GM19328 (cell line): ENCODE results near the gene UQCRHL.
"Not testable (repeated sequence)": the region's sequence is repeated elsewhere in the genome, so short reads cannot be mapped to it uniquely, and the experiment has no call there.

Source experiments
- ATAC-seq: cut with Tn5 transposase; IDR thresholded peaks from one replicate; pipeline ENCODE4 v1.9.1; 2021; ENCODE audit warnings: mild to moderate bottlenecking, moderate library complexity; ENCODE audit not compliant: unreplicated experiment

UQCRHL gene

DNA sequence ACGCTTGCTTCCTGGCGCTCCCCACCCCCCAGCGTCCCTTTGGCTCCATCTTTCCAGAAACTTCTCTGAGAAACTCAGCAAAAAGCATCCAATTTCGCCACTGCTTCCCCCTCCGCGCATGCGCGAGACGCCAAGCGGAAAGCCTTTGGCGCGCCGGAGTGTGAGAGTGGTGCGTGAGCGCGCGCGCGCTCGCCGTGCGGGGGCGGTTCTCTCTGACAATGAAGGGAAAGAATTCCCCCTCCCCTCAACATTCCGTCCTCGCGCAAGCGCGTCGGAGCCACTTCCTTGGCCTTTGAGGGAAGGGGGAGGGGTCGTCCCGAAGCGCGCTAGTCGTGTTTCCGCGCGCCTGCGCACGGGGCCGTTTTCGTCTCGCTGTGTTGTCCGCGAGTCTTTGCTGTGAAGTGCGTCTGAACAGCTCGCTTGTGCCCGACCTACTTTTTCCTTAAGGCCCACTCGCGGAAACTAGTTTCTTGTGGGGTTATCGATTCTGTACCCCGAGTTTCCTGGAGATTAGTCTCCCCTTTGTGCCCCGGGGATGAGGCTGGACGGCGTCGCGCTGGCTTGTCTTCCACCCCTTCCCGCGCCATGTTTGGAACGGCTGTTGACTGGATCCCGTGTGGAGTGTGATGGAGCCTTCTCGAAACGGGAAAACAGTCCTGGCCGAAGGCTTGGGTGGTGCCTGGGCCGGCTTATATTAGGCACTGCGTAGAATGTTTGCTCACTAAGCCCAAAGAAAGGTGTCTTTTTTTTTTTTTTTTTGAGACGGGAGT lies 28.5 kb upstream of the UQCRHL start:
- no peak for ATAC-seq

DNA sequence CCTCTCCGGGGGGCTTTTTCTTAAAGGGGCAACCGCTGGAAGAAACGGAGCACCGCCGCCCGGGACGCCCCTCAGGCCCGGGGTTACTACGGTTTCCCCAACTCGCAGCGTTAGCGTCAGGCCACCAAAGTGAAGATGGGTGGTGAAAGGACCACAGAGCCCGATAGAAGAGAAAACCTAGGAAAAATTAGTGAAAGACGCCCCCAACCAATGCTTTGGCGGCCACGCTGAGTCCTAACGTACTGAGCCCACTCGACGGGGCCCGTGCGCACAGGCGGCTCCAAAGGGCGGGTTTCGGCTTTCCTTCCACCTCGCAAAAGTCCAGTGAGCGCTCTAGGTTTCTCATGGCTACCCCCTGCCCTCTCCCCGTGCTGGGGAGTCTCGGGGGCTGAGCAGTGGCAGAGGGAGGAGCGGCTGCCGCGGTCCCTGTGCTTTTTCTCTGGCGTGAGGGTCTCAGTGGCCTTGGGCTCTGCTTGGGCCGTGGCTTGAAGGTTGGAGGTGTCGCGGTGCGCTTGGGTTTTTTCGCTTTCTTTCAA lies 27.8 kb upstream of the UQCRHL start:
- no peak for ATAC-seq

DNA sequence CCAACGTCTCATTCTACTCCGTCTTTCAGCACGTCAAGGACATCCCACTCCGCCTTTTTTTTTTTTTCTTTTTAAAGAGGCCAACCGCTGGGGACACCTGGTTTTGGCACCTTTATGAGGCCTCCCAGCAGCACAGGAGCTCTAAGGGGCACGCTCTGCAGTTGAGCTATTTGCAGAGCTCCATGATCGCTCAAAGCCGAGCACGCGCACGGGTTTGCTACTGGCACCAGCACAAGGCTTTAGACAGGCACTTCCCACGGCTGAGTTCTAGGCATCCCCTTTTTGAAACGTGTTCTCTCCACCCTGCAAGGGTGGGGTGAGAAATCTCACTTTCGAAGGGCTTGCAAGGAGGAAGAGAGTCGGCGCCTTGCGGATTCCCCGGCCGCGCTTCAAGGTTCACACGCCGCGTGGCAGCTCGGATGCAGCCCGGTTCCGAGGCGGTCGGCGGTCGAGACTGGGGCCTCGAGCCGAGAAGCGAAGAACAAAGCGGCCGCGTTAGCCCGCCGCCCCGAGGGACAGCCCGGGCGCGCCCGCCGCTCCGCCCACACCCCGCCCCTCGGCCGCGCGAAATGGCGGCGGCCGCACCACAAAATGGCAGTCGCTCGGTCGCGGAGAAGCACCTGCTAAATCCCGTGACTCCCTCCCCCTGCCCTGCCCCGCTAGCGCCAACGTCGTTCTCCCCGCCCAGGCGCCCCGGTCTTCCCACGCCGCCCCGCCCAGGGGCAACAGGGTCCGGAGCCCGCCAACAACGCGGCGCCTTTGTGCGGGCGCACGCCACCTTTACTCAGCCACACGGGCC lies 27.2 kb upstream of the UQCRHL start:
- ATAC-seq: peak; percentile 44

DNA sequence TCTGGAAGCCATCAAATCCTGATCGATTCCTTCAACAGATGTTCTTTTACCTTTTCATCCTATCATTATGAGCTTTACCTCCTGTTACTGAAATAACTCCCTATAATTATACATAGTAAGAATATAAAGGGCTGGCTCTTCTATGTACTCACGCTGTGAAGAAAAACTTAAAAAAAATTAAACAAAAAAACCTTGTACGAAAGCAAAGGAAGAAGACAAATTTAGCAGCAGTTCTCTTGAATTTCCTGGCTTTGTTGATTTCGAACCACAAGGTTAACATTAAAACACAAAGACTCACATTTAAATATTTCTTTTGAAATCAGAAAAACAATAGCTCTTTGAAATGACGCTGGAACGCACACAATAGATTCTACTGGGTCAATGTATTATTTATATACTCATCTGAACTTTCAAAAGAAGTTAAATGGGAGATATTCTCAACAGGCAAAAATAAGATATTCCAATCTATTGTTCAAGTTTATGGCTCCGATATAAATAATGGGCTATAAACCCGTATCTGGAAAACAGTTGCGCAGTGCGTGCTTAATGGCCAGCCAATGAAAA lies 26.5 kb upstream of the UQCRHL start:
- ATAC-seq: no peak

DNA sequence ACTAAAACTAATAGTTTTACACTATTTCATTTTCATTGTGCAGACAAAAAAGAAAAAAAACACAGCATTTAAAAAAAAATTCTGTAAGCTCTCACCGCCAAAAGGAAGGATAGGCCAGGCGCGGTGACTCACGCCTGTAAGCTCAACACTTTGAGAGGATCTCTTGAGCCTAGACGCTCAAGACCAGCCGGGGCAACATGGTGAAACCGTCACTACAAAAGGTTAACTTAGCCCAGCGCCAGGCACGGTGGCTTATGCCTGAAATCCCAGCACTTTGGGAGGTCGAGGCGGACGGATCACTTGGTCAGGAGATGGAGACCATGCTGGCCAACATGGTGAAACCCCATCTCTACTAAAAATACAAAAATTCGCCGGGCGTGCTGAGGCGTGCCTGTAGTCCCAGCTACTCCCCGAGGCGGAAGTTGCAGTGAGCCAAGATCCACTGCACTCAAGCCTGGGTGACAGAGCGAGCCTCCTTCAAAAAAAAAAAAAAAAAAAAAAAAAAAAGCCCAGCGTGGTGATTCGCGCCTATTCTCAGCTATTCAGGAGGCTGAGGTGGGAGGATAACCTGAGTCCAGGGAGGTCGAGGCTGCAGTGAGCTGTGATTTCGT lies 25.7 kb upstream of the UQCRHL start:
- ATAC-seq: no peak

DNA sequence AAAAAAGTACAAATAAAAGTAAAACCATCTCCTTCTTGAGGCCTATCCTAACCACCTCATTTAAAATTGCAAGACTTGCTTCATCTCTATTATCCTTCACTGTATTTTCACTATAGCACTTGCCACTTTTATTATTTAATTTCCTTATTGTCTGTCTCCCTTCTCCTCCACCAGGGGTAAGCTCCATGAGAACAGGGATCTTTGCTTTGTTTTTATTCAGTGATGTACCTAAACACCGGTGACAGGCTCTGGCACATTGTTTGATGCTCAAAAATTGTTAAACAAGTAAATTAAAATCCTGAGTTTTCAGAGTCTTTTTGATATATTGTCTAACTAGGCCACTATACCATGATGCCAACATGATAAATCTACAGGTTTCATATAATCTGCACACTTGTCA lies 22.8 kb upstream of the UQCRHL start:
- no peak for ATAC-seq

DNA sequence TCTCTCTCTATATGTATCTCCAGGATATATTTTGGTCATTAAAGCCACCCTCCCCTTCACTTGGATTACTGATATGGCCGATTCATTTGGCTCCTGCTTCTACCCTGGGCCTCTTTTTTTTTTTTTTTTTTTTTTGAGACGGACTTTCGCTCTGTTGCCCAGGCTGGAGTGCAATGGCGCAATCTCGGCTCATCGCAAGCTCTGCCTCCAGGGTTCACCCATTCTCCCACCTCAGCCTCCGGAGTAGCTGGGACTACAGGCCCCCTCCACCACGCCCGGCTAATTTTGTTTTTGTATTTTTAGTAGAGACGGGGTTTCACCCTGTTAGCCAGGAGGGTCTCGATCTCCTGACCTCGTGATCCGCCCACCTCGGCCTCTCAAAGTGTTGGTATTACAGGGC lies 21.5 kb upstream of the UQCRHL start:
- ATAC-seq: not testable (repeated sequence)

DNA sequence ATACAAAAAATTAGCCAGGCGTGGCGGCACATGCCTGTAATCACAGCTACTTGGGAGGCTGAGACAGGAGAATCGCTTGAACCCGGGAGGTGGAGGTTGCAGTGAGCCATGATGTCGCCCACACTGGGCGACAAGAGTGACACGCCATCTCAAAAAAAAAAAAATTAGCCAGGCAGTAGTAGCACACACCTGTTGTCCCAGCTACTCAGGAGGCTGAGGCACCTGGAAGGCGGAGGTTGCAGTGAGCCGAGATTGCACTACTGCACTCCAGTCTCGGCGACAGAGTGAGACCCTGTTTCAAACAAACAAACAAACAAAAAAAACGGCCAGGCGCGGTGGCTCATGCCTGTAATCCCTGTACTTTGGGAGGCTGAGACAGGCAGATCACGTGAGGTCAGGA lies 20.1 kb upstream of the UQCRHL start:
- not testable (repeated sequence) for ATAC-seq

DNA sequence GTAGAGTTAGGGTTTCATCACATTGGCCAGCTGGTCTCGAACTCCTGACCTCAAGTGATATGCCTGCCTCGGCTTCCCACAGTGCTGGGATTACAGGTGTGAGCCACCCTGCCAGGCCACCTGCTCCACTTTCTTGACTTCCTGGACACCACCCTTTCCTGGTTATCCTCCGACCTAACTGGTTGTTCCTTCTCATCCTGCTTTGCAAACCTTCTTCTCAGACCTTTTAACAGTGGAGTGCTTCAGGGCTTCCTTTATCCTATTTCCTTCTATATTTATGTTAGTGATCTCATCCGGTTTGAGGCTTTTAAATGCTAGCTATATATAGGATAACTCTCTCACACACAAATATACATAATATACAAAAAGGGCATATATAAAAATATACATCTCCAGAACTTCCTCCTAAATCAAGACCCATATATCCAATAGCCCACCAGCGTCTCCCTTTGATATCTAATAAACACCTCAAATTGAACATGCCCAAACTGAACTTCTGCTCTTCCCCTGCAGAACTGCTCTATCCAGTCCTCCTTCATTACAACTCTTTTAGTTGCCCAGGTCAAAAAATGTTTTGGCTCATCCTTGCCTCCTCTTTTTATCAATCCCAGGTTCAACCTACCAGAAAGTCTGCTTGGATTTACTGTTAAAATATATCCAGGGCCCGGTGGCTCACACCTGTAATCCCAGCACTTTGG lies 19.5 kb upstream of the UQCRHL start:
- no peak for ATAC-seq

DNA sequence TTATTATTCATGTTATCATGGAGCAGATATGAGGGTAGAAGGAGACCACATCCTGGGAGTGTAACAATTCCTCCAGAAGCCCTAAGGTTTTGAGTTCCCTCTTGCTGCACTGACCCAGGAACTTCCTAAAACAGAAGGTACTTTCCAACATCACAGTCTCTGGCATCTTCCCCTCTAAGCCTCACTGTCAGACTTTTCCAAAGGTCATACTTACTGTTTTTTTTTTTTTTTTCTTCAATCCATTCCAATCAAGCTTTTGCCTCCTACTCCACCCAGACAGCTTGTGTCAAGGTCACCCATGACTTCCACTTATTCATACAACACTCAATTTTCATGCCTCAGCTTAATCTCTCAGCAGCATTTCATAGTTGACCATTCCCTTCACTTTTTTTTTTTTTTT lies 18.4 kb upstream of the UQCRHL start:
- no peak for ATAC-seq

DNA sequence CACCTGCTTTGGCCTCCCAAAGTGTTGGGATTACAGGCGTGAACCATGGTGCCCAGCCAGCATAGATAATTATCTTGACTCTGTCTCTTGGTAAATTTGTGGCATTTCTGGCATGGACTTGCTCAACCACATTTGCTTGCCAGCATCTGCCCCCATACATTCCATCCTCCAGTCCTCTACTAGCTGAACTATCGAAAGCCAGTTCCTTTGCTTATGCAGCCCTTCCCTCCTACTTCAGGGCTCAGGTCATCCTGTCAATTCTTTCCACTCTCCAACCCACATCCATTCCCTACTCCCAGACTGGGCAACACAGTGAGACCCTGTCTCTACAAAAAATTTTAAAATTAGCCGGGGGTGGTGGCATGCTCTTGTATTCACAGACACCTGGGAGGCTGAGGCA lies 13.0 kb upstream of the UQCRHL start:
- no peak for ATAC-seq

DNA sequence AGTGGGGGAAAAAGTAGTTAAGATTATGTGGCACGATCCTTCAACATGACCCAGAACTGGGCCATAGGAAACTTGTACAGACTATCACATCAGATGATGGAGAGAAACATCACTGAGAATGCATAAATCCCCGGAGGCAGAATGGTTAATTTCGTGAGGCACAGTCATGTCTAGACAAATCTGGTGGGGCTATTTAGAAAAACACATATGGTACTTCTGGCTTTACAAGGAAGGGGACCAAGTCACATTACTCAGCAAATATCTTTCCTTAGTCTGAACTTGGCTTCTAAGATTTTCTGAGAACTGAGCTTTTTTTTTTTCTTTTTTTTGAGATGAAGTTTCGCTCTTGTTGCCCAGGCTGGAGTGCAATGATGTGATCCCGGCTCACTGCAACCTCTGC lies 9.2 kb upstream of the UQCRHL start:
- ATAC-seq: no peak

DNA sequence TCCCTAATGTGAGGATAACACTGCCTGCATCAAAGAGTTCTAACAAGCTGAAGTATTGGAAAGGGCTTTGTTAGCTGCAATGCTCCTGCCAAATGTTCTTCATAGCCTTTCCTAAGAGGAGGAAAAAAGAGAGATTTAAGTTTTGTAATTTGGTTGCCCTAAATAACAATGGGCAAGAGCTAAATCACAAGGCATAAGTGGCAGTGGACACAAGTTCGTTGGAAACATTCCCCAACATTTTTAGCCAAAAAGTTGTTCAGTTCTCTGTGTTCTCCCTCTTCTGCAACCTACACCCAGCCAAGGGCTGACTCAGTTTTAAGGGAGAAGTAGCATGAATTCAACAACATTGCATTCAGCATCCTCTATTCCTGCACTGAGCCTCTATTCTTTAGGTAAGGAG lies 2.6 kb upstream of the UQCRHL start:
- no peak for ATAC-seq

DNA sequence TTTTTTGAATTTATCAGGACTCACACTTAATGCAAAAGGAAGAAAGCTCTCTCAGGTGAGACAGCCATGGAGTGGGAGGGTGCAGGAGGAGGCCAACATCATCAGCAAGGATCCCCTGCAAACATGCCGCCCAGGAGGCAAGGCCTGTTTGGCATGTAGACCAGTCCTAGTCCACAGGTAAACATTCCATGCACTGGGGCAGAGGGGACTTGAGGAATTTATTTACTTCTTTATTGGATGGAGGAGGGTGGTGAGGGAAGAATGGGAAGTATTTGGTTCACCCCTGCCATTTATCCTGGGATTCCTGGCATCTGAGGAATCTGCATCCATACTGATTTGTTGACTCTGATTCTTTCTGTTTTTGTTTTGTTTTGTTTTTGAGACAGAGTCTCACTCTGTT lies 1.5 kb upstream of the UQCRHL start:
- no peak for ATAC-seq

DNA sequence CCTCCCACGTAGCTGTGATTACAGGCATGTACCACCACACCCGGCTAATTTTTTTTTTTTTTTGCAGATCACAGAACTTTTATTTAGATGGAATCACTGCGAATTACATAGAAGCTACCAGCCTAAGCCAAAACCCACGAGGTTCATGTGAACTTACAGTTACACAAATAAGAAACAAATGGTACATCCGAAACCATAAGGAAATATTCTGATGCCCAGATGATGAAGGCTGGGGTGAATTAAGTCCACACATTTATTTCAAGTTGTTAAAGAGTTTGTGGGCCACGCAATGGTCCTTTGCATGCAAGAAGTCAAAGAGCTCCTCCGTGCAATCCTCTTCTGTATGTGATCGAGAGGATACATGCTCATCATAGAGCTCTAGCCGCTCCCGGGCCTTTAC lies 328 bp downstream of the UQCRHL start:
- ATAC-seq: no peak

DNA sequence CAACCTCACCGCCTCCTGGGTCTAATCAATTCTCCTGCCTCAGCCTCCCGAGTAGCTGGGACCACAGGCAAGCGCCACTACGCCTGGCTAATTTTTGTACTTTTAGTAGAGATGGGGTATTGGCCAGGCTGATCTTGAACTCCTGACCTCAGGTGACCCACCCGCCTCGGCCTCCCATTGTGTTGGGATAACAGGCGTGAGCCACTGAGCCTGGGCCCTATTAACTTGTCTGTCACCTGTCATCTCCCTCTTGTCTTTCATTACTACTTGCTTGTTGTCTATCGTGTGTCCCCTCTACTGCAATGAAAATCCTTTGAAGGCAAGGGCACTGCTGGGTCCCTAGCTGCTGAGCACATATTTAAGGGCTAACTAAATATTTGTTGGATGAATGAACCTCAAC lies 3.4 kb downstream of the UQCRHL start:
- no peak for ATAC-seq

DNA sequence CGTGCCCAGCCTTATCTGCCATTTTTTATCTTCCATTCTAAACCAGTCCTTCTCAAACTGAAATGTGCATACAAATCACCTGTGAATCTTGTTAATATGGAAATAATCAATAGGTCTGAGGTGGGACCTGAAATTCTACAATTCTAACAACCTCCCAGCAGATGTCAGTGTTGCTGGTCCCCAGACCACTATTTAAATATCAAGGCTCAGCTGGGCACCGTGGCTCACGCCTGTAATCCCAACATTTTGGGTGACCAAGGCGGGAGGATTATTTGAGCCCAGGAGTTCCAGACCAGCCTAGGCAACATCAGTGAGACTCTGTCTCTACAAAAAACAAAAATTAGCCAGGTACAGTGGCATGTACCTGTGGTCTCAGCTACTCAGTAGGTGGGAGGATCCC lies 4.1 kb downstream of the UQCRHL start:
- ATAC-seq: no peak

DNA sequence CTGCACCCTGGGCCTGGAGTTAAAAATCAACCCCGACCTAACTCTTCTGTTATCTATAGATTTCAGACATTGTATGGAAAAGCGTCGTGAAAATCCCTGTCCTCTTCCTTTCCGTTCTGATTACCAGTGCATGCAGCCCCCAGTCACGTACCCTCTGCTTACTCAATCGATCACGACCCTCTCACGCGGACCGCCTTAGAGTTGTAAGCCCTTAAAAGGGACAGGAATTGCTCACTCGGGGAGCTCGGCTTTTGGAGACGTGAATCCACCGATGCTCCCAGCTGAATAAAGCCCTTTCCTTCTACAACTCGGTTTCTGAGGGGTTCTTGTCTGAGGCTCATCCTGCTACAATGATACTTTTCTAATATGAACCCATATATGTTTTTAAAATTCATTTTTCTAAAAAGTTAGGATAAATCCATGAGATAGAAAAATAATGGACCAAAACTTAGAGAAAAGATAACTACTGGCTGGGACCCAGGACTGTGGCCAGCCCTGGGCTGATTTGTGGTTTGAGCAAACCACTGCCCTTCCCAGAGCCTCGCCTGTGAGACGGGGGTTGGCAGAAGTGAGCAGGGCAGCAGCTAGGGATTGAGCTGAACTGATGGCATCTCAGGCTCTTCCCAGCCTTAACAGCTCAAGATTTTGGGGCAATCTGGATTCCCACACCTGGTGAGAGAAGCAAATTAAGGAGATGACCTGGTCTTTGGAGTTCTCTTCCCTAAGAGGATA lies 5.0 kb downstream of the UQCRHL start:
- ATAC-seq: no peak

DNA sequence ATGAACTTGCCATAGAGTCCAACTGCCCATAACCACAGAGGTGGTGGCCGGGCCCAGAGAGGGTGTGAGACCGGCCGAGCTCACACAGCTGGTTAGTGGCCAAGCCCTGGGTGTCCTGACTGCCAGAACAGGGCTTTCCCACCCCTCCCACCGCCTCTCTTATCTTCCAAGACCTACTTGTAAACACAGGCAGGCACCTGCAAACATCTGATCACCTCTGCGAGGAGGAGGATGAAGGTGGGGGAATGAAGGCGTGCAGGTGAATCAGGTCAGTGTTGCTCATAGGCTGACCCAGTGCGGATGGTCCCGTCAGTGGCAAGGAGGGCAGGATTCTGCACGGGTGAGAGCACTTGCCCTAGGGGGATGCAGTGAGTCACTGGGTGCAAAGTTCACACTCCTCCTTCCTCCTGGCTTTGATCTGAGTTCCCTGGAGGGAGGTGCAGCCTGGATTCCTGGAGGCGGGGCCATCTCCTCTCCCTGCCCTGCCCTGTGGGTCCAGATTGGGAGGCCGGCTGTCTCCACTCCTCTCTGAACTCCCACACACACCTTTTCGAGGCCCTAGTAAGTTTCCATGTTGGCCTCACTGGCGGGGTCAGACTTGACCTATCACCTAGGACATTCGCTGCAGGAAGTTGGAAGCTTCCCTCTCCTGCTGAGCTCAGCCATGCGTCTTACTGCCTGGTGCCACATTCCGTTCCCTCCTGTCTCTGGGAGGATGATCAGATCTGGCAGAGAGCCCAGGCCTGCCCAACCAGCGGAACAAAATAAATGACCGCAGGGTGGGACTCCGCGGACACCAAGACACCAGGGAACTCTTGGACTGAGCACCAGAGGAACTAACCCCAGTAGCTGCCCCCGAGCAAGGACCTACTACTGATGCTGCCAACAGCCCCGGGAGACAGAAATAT lies 7.3 kb downstream of the UQCRHL start:
- no peak for ATAC-seq
